ENCODE data around the gene ZNF264.

The ZNF264 gene

GRCh38 chr19:57262044-57262443, 70.7 kb downstream of the ZNF264 start (continued):
- TF ChIP-seq ZBTB10 (tag by site-specific recombination; IDR thresholded peaks at IDR 0.05) (no peak), ZNF174 (tag by site-specific recombination; IDR thresholded peaks at IDR 0.05) (no peak), ZNF610 (tag by site-specific recombination; IDR thresholded peaks at IDR 0.05; ENCODE audit: borderline replicate concordance) (no peak), ZBTB8A (tag by site-specific recombination; IDR thresholded peaks at IDR 0.05) (no peak), ZNF311 (tag by site-specific recombination; IDR thresholded peaks at IDR 0.05; ENCODE audit: borderline replicate concordance) (no peak)

GRCh38 chr19:57263244-57263741, 72.0 kb downstream of the ZNF264 start:
- CTCF ChIA-PET, result interaction anchor here (0.6 kb wide), 1 partner anchor 20 kb away, joined by 3 read pairs; no protein-coding TSS in a partner anchor

GRCh38 chr19:57267291-57267690, 76.0 kb downstream of the ZNF264 start:
- Histone ChIP-seq H3K27ac (ENCODE audit: extremely low read depth, low read depth, low read length) (no peak overlapping the region), H3K4me3 (ENCODE audit: low read depth, low read length) (no peak overlapping the region), H3K4me1 (ENCODE audit: control insufficient read depth, insufficient read depth, low read length) (no peaks in the 10 kb centered on the region), H3K9me3 (ENCODE audit: control insufficient read depth, insufficient read depth, low read depth, low read length) (no peaks in the 10 kb centered on the region), H3K36me3 (ENCODE audit: control insufficient read depth in 2 of 2, insufficient read depth in 1 of 2, low read length in 2 of 2) (peaks cover 0 to 5% of the 10 kb centered on the region in 2 experiments; a peak in 2 of 3 replicates)
- TF ChIP-seq ZNF155 (tag by site-specific recombination; IDR thresholded peaks at IDR 0.05) (no peak), ZXDB (tag by site-specific recombination; IDR thresholded peaks at IDR 0.05) (no peak), ZNF660 (tag by site-specific recombination; IDR thresholded peaks at IDR 0.05) (no peak), ZNF394 (tag by site-specific recombination; IDR thresholded peaks at IDR 0.05; ENCODE audit: borderline replicate concordance) (no peak), ZNF18 (tag by site-specific recombination; IDR thresholded peaks at IDR 0.05) (no peak), ZBTB20 (tag by site-specific recombination; IDR thresholded peaks at IDR 0.05) (no peak), SP7 (tag by site-specific recombination; IDR thresholded peaks at IDR 0.05) (no peak), PATZ1 (tag by site-specific recombination; IDR thresholded peaks at IDR 0.05) (no peak), GLI2 (tag by site-specific recombination; IDR thresholded peaks at IDR 0.05; ENCODE audit: borderline replicate concordance, low read depth) (no peak), ZNF146 (tag by site-specific recombination; IDR thresholded peaks at IDR 0.05) (no peak), ZNF654 (tag by site-specific recombination; IDR thresholded peaks at IDR 0.05; ENCODE audit: low read depth) (no peak)
- ChIA-PET POLR2A (no interaction called here), CTCF (no interaction called here)

More at GRCh38 chr19:57263244-57263741, 72.0 kb downstream of the ZNF264 start:
- POLR2A ChIA-PET, result interaction anchor here (0.5 kb wide), 1 partner anchor 165 kb away, joined by 5 read pairs; no protein-coding TSS in a partner anchor
- no peaks in the 10 kb centered on the region for H3K9me3 ChIP-seq (ENCODE audit: control insufficient read depth, insufficient read depth, low read depth, low read length)
- no peak overlapping the region for H3K27ac ChIP-seq (ENCODE audit: extremely low read depth, low read depth, low read length)
- no peaks in the 10 kb centered on the region for H3K4me1 ChIP-seq (ENCODE audit: control insufficient read depth, insufficient read depth, low read length)
- H3K36me3 ChIP-seq (ENCODE audit: control insufficient read depth in 2 of 2, insufficient read depth in 1 of 2, low read length in 2 of 2), result peaks cover 15% of the 10 kb centered on the region in 2 experiments
- TF ChIP-seq ZNF324 (tag by site-specific recombination; IDR thresholded peaks at IDR 0.05) (no peak), YY2 (tag by site-specific recombination; IDR thresholded peaks at IDR 0.05) (no peak), ZNF248 (tag by site-specific recombination; IDR thresholded peaks at IDR 0.05) (no peak), ZNF169 (tag by site-specific recombination; IDR thresholded peaks at IDR 0.05) (no peak), ZNF426 (tag by site-specific recombination; IDR thresholded peaks at IDR 0.05) (no peak), ZNF18 (tag by site-specific recombination; IDR thresholded peaks at IDR 0.05) (no peak), ZNF341 (tag by site-specific recombination; IDR thresholded peaks at IDR 0.05; ENCODE audit: low read depth) (no peak), KLF16 (tag by site-specific recombination; IDR thresholded peaks at IDR 0.05) (no peak), ZNF571 (tag by site-specific recombination; IDR thresholded peaks at IDR 0.05) (no peak), INSM2 (tag by site-specific recombination; IDR thresholded peaks at IDR 0.05) (no peak), ZNF24 (tag by site-specific recombination; IDR thresholded peaks at IDR 0.05) (no peak)
- no peak overlapping the region for H3K4me3 ChIP-seq (ENCODE audit: low read depth, low read length)
